Measurements from ENCODE around the gene MAVS.

- TF ChIP-seq CTCF (conservative IDR thresholded peaks at IDR 0.05 in 1 of 2, IDR thresholded peaks at IDR 0.05 in 1 of 2; ENCODE audit: low read depth in 1 of 2, low read length in 2 of 2) (no peak), EZH2 (IDR thresholded peaks at IDR 0.05; ENCODE audit: low read length, missing control alignments) (no peak)
Measured at GRCh38 chr20:3923818-3924217, 77.2 kb downstream of the MAVS start.

All from fibroblast of lung (primary cell).